Mesothelial cell of epicardium (in vitro differentiated cells): Measurements from ENCODE around the gene CCDC6. TPM values are rescaled to one million over a fixed set of nuclear protein-coding genes. Genes with fewer than 3 reads are reported as not detected.

Source experiments
- DNase-seq, 2 experiments: peaks; one replicate each; pipeline ENCODE4 v3.0.0; 2021; ENCODE audit warnings: low spot score in 2 of 2; ENCODE audit not compliant: unreplicated experiment in 2 of 2
- H3K27ac Mint-ChIP-seq: 2 replicates; pipeline ENCODE4 v1.8.0; 2021; ENCODE audit warnings: mixed read lengths
- H3K27me3 Mint-ChIP-seq: 2 replicates; pipeline ENCODE4 v1.8.0; 2021; ENCODE audit warnings: low read depth, mixed read lengths
- H3K36me3 Mint-ChIP-seq: 2 replicates; pipeline ENCODE4 v1.8.0; 2021; ENCODE audit warnings: mixed read lengths
- H3K4me1 Mint-ChIP-seq: 2 replicates; pipeline ENCODE4 v1.8.0; 2021; ENCODE audit warnings: mixed read lengths
- H3K4me3 Mint-ChIP-seq: 2 replicates; pipeline ENCODE4 v1.8.0; 2021; ENCODE audit warnings: mild to moderate bottlenecking, moderate library complexity, mixed read lengths
- H3K9me3 Mint-ChIP-seq: 2 replicates; pipeline ENCODE4 v1.8.0; 2021; ENCODE audit warnings: mixed read lengths
- total RNA-seq: library from RNA; stranded (reverse); gene quantifications from 3 replicates; pipeline ENCODE4 v1.2.1, GENCODE V29; 2021
- TF ChIP-seq, protein P1 (sequence below): fragments of 200-600 bp; sonication (generic); IDR thresholded peaks from one replicate; pipeline ENCODE4 v1.5.0; 2021; ENCODE audit warnings: antibody characterized with exemption; ENCODE audit not compliant: unreplicated experiment

The CCDC6 gene
- total RNA-seq, 1 donor from 2014 or later = 50.5 TPM

DNA sequence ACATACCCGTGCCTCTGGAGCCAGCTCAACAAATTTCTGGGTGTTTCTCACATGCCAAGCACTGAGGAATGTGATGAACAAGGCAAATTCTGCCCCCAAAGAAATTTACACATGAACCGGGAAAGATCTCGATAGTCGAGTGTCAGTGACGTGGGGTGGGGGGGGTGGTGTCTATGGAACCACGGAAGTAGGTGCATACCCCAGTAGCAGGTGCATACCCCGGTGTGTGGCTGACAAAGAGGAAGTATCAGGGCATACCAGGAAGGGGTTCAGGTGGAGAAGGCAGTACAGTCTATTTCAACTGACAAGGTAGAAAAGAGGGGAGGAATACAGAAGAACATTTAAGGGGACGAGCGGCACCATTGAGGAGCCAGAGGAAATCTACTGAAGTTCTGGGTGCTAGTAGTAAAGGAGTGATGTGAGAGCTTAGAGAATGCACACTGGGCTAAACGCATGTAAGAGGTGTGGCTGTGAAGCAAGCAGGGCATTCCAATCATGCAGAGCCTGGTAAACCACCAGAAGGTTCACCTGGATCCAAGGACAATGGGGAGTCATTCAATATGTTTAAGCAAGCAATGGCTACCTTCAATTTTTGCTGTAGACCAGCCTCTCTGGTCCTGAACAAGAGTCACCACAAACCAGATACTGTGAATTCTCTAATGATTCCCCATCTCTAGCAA is 6.2 kb downstream of the CCDC6 start:
- H3K9me3 Mint-ChIP-seq = no peaks in the 10 kb centered on the region
- H3K27me3 Mint-ChIP-seq = no peaks in the 10 kb centered on the region
- no peak for DNase-seq
- no peaks in the 10 kb centered on the region for H3K36me3 Mint-ChIP-seq
- H3K4me1 Mint-ChIP-seq = peaks cover 60% of the 10 kb centered on the region
- H3K4me3 Mint-ChIP-seq = no peak overlapping the region
- no peak overlapping the region for H3K27ac Mint-ChIP-seq
- TF ChIP-seq, protein P1, sequence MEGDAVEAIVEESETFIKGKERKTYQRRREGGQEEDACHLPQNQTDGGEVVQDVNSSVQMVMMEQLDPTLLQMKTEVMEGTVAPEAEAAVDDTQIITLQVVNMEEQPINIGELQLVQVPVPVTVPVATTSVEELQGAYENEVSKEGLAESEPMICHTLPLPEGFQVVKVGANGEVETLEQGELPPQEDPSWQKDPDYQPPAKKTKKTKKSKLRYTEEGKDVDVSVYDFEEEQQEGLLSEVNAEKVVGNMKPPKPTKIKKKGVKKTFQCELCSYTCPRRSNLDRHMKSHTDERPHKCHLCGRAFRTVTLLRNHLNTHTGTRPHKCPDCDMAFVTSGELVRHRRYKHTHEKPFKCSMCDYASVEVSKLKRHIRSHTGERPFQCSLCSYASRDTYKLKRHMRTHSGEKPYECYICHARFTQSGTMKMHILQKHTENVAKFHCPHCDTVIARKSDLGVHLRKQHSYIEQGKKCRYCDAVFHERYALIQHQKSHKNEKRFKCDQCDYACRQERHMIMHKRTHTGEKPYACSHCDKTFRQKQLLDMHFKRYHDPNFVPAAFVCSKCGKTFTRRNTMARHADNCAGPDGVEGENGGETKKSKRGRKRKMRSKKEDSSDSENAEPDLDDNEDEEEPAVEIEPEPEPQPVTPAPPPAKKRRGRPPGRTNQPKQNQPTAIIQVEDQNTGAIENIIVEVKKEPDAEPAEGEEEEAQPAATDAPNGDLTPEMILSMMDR = no peak

DNA sequence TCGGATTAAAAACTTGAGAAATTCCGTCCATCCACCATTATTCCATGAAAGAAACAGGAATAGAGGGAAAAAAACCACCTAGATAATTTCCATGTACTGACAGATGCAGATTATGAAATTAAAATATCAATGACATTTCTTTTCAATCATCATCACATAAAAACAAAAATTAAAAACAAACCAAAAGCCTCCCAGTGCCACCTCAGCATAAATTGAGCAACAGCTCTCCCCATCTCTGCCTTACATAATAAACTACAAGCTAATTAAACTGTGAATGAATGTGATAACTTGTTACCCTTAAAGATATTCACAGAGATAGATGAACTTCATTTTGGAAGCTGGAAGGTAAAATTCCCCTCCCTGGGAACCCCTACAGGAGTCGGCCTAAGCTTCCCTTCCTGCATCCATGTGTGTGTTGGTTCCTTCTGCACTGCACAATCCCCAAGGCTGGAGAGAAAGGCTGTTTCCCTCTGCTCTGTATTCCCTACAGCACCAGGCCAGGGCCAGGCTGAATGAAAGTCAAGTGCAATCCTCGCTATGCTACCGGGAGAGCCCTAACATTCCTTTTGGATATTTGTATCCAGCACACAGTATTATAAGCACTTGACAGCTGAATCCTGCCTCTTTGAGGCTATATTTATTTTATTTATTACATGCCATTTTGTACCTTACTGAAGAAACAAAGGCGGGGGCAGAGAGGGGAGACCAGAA is 8.1 kb downstream of the CCDC6 start:
- Mint-ChIP-seq H3K27ac (peak overlapping the region; percentile 64), H3K27me3 (no peaks in the 10 kb centered on the region), H3K4me1 (peaks cover 57% of the 10 kb centered on the region), H3K9me3 (no peaks in the 10 kb centered on the region), H3K4me3 (no peak overlapping the region), H3K36me3 (no peaks in the 10 kb centered on the region)
- DNase-seq = no peak
- TF ChIP-seq, protein P1 = no peak

DNA sequence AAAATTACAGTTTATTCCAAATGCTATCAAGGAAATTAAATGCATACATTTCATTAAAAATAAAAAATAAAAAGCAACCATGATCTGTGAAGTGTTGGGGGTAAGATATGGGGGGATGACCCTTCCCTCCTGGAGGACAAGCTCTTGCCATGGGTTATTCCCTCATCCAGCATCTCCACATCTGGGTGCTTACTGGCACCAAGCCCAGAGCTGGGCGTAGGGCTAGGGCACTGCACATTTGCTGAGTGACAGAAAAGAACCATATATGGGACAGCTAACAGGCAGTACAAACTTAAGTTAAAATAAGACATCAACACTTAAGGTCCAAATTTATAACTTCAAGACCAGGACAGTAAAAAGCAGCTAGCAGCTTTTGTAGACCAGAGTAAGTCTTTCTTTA is 10.2 kb downstream of the CCDC6 start:
- no peak for DNase-seq
- TF ChIP-seq, protein P1 = no peak
- peaks cover 59% of the 10 kb centered on the region for H3K4me1 Mint-ChIP-seq
- no peaks in the 10 kb centered on the region for H3K36me3 Mint-ChIP-seq
- H3K27me3 Mint-ChIP-seq = no peaks in the 10 kb centered on the region
- no peak overlapping the region for H3K27ac Mint-ChIP-seq
- H3K4me3 Mint-ChIP-seq = no peak overlapping the region
- H3K9me3 Mint-ChIP-seq = no peaks in the 10 kb centered on the region

DNA sequence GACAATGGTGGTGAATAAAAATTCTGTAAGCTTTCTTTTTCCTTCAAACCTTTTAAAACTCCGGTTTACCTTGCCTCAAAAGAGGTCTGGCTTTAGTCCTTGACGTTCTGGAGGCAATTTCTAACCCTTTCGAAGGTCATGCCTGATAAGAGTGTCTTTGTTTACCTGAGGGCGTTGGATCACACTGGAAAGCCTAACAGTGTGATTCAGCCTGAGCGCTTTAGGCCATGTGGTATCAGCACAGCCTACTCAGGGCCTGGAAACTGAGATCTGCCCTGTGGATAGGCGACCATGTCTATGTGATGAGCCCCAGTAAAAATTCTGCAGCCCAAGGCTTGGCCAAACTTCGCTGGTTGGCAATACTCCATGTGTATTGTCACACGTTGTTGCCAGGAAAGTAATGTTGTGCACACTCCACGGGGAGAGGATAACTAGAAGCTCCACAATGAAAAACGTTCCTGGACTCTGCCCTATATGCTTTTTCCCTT is 10.7 kb downstream of the CCDC6 start:
- H3K27ac Mint-ChIP-seq = no peak overlapping the region
- DNase-seq = no peak
- H3K27me3 Mint-ChIP-seq = no peaks in the 10 kb centered on the region
- TF ChIP-seq, protein P1 = no peak
- peaks cover 57% of the 10 kb centered on the region for H3K4me1 Mint-ChIP-seq
- H3K4me3 Mint-ChIP-seq = no peak overlapping the region
- H3K9me3 Mint-ChIP-seq = no peaks in the 10 kb centered on the region
- no peaks in the 10 kb centered on the region for H3K36me3 Mint-ChIP-seq

DNA sequence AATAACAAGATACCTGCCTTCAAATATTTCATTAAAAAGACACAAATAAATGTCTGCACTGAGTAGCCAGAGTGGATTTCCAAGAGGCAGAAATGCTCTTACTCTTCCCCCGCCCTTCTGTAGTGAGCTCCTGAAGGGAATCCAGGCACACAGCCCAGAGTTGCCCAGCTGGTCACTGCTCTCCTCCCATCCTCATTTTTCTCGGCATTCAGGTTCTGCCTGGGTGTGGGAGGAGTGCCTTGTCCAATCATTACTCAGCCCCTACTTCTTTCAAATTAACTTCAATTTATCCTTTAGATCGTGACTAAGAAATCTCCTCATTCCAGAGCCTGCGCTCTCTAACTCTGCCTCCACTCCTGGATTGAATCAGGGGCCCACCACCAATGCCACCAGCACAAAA is 12.2 kb downstream of the CCDC6 start:
- Mint-ChIP-seq H3K27ac (peak overlapping the region; percentile 64), H3K36me3 (peaks cover 9% of the 10 kb centered on the region), H3K27me3 (no peaks in the 10 kb centered on the region), H3K4me1 (peaks cover 59% of the 10 kb centered on the region), H3K9me3 (no peaks in the 10 kb centered on the region), H3K4me3 (no peak overlapping the region)
- TF ChIP-seq, protein P1 = no peak
- peak in 1 of 2 experiments; percentile 53 for DNase-seq
